DMS153 treated with DMSO at 0.1 percent for 48 hours (cell line): ENCODE measurements around the gene R3HCC1L.
"Not testable (repeated sequence)": the region's sequence is repeated elsewhere in the genome, so short reads cannot be mapped to it uniquely, and the experiment has no call there.

Source experiments
- DNase-seq: peaks from one replicate; lab custom pipeline; 2025; ENCODE audit not compliant: unreplicated experiment; lab: John Stamatoyannopoulos, UW

The R3HCC1L gene

GRCh38 chr10:98128802-98129201 is 5.7 kb upstream of the R3HCC1L start:
- DNase-seq = no peak

GRCh38 chr10:98131619-98132018 is 2.8 kb upstream of the R3HCC1L start:
- DNase-seq = no peak

- not testable (repeated sequence) for DNase-seq
Measured at GRCh38 chr10:98133075-98133752, 1.2 kb upstream of the R3HCC1L start.

- DNase-seq = no peak
Measured at GRCh38 chr10:98134117-98134430, 383 bp upstream of the R3HCC1L start.

- DNase-seq = no peak
Measured at GRCh38 chr10:98135222-98135899, 904 bp downstream of the R3HCC1L start.

GRCh38 chr10:98136775-98137174 is 2.3 kb downstream of the R3HCC1L start:
- DNase-seq = not testable (repeated sequence)

- no peak for DNase-seq
Measured at GRCh38 chr10:98138031-98138430, 3.6 kb downstream of the R3HCC1L start.

- DNase-seq = no peak
Measured at GRCh38 chr10:98139431-98139830, 5.0 kb downstream of the R3HCC1L start.

GRCh38 chr10:98141484-98142073 is 7.1 kb downstream of the R3HCC1L start:
- DNase-seq = no peak

- DNase-seq = no peak
Measured at GRCh38 chr10:98144985-98145384, 10.5 kb downstream of the R3HCC1L start.

- DNase-seq = no peak
Measured at GRCh38 chr10:98149858-98150257, 15.4 kb downstream of the R3HCC1L start.

GRCh38 chr10:98150544-98150943 is 16.1 kb downstream of the R3HCC1L start:
- no peak for DNase-seq

- DNase-seq = not testable (repeated sequence)
Measured at GRCh38 chr10:98152778-98153177, 18.3 kb downstream of the R3HCC1L start.

GRCh38 chr10:98153213-98153958 is 18.9 kb downstream of the R3HCC1L start:
- peak; percentile 1 for DNase-seq

GRCh38 chr10:98154076-98154475 is 19.6 kb downstream of the R3HCC1L start:
- DNase-seq = no peak

GRCh38 chr10:98158576-98158975 is 24.1 kb downstream of the R3HCC1L start:
- DNase-seq = no peak

GRCh38 chr10:98163941-98164340 is 29.5 kb downstream of the R3HCC1L start:
- DNase-seq = no peak

GRCh38 chr10:98167191-98167590 is 32.7 kb downstream of the R3HCC1L start:
- no peak for DNase-seq

GRCh38 chr10:98168147-98168546 is 33.7 kb downstream of the R3HCC1L start:
- no peak for DNase-seq

- no peak for DNase-seq
Measured at GRCh38 chr10:98168766-98169165, 34.3 kb downstream of the R3HCC1L start.

GRCh38 chr10:98169379-98169778 is 34.9 kb downstream of the R3HCC1L start:
- no peak for DNase-seq
